HG02642 (cell line): Measurements from ENCODE around the gene C12orf43.

ENCODE experiments used
- ATAC-seq: cut with Tn5 transposase; IDR thresholded peaks from one replicate; pipeline ENCODE4 v1.9.1; 2021; ENCODE audit warnings: mild to moderate bottlenecking; ENCODE audit not compliant: unreplicated experiment, poor library complexity

The C12orf43 gene

DNA sequence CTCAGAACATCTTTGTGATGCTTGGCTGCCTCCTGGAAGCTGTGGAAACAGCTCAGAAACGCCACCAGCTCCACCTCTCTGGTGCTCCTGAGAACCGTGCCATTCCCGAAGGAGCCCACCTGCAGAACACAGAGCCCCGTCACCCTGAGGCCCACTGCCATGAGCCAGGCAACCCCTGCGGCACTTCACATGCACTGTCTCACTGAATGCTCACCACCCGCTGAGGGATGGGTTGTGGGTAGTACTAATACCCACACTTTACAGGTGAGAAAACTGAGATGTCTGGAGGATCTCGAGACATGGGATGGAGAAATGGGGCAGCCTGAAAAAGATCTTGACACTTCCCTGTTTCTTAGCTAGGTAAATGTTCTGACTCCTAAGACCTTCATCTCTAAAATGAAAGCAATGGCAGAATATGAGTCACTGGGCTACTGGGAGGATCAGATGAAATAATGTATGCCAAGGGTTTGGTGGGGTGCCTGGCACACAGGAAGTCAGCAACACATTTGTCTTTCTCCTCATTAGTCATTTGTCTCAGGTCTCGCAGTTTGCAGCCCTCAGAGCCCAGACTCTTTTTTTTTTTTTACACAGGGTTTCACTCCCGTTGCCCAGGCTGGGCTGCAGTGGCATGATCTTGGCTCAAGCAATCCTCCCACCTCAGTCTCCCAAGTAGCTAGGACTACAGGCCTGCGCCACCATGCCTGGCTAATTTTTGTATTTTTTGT is 17.5 kb upstream of the C12orf43 start:
- ATAC-seq, result no peak

DNA sequence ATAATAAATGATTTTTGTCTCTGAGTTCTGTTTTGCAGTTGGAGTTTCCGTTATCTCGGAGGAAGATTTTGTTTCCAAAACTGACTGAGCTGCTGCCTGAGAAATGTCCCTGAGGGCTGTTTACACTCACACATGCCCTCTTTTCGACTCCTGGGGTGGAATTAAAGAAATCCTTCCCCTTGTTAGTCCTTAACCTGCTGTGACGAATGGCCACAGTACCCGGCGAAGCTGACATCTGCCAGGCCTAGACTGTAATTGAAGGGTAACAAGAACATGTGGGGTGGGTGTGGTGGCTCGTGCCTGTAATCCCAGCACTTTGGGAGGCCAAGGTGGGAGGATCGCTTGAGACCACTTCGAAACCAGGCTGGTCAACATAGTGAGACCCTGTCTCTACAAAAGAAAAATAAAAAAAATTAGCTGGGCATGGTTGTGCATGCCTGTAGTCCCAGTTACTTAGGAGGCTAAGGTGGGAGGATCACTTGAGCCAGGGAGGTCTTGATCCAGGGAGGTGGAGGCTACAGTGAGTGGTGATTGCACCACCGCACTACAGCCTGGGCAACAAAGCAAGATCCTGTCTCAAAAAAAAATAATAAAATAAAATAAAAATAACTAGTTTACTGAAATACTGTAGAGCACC is 14.4 kb upstream of the C12orf43 start:
- ATAC-seq, result no peak

DNA sequence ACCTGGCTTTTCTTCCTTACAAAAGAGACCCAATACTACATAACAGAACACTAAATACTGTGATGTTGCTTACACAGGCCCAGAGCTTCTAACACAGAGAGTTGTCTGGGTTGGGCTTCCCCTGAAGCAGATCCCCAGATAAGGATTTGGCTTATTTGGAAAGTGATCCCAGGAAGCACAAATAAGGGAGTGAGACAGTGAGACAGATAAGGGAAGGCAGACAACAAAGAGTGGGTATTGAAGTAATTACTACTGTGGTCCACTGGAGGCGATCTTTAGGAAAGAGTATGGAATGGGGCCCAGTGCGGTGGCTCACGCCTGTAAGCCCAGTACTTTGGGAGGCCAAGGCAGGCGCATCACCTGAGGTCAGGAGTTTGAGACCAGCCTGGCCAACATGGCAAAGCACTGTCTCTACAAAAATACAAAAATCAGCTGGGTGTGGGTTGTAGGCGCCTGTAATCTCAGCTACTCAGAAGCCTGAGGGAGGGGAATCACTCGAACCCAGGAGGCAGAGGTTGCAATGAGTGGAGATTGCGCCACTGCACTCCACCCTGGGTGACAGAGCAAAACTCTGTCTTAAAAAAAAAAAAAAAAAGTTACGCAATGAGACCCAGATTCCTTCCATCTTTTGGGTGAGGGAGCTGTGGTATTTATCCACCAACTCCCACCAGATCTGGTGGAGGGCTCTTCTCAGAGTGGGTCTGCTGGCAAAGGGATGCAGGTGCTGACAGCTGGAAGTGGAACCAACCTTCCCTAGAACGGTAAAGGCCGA is 10.2 kb upstream of the C12orf43 start:
- no peak for ATAC-seq

DNA sequence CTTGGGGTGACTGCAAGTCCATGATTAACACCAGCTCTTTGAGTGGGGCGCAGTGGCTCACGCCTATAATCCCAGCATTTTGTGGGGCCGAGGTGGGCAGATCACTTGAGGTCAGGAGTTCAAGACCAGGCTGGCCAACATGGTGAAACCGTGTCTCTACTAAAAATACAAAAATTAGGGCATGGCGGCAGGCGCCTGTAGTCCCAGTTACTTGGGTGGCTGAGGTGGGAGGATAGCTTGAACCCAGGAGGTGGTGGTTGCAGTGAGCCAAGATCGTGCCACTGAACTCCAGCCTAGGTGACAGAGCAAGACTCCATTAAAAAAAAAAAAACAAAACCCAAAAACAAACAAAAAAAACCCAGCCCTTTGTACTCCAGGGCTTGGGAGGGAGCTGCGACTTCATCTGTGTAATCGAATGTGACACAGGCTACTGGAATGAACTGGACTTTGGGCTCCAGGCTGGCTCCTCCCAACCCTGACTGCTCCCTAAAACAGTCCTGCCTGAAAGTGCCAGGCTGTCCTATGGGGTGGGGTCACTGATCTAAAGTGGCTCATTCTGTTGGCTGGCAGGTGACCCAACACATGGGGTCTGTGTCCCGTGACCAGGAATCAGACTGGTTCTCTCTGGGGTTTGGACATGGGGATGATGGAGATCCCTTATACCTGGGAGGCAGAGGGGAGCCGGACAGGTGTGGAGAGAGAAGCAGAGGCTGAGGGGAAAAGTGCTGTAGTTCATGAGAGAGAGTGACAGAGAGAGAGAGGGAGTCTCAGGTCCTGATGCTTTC is 9.3 kb upstream of the C12orf43 start:
- ATAC-seq, result no peak

DNA sequence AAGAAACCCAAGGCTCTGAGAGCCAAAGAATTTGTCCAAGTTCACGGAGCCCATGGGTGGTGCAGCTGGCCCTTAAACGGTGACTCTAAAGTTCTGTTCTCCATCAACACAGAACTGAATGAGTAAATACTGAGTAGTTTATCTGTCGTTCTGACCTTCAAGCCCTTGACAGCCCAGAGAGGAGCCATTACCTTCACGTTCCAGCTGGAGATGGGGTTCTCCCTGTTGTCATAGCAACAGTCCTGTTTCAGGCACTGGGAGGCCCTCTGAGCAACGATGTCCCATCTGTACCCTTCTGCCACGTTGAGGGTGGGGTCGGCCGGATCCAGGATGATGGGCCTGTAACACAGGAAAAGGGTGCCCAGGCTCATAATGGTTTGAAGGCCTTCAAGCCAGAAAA is 7.5 kb upstream of the C12orf43 start:
- ATAC-seq, result no peak

DNA sequence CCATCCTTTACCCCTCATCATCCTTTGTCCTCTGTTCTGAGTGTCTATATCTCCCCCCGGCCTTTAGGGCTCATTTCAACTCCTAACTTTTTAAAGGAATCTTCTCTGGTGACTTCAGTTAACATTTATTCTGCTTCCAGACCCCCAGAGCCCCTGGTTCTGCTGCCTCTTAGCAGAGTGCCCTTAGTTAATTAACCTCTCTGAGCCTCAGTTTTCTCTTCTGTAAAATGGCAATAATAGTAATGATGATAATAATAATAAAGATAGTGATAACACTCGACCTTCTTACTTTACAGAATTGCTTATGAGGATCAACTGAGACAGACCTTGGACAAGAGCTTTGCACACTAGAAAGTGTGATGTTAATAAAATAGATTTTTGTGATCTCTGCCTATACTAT is 6.4 kb upstream of the C12orf43 start:
- ATAC-seq, result no peak

DNA sequence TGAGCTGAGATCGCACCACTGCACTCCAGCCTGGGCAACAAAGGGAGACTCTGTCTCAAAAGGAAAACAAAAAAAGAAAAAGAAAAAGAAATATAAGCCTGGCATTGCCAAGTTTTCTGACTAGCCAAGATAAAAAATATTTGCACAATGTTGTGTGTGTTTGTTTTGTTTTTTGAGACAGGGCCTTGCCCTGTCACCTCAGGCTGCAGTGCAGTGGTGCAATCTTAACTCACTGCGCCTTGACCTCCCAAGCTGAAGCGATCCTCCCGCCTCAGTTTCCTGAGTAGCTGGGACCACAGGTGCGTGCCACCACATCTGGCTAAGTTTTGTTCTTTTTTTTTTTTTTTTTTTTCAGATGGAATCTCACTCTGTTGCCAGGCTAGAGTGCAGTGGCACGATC is 5.5 kb upstream of the C12orf43 start:
- ATAC-seq, result no peak

DNA sequence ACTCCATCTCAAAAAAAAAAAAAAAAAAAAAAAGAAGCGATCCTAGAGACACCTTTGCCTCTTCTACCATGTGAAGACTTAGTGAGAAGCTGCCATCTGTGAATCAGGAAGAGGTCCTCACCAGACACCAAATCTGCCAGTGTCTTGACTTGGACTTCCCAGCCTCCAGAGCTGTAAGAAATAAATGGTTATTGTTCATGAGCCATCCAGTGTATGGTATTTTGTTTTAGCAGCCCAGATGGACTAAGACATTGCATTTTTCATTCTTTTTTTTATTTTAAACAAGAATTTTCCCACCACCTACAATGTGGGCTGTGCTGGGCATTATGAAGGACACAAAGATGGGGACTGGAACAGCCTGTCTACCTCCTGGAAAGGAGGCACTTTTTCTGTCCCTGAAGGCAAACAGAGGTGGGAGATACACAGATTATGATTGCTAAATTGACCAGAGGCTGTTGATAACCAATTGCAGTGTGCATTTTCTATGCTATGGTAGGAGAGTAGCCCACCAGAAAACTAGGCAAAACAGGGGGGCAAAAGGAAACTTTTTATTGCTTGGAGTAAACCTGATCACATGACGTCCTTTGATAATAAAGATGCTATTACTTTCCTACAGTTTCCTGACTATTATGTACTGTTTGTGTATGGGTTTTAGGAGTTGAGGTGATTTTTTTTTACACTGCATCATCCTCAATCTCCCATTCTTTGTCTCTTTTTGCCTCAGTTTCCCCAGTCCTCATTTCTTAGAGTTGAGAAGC is 2.8 kb upstream of the C12orf43 start:
- ATAC-seq, result no peak

DNA sequence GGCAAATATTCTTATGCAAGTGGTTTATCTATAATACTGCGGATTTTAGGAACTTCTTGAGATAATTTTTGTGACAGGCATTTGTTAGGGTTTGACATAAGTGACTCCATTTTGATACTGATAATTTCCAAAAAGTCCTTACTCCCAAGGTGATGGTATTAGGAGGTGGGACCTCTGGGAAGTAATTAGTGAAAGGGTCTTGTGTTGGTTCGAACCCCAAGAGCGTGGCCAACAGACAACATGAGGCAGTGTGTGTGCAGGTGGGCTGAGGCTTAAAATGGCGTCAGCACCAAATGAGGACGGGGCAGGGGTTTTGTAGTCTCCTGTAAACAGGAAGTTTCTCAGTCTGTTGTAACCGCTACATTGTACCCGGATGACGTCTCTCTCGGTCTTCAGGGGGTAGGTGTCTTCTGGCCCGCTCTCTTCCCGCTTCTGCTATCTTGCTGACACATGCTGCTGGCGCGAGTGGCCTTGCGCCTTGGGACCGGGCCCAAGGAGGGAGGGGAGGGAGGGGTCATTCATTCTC is 1.7 kb upstream of the C12orf43 start:
- ATAC-seq, result no peak

DNA sequence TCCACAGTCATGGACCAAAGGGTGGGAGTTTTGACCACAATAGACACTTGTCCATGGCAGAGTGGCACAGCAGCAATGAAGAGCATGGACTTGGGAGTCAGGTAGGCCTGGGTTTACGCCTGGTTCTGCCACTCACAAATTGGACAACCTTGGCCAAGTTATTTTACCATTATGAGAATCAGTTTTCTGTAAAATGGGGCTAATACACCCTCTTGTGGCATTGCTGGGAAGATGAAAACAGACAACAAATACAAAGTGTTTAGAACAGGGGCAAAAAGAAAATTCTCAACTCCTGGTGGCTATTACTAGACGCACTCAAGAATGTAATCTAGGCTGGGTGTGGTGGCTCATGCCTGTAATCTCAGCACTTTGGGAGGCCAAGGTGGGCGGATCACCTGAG is 2.6 kb downstream of the C12orf43 start:
- ATAC-seq, result no peak

DNA sequence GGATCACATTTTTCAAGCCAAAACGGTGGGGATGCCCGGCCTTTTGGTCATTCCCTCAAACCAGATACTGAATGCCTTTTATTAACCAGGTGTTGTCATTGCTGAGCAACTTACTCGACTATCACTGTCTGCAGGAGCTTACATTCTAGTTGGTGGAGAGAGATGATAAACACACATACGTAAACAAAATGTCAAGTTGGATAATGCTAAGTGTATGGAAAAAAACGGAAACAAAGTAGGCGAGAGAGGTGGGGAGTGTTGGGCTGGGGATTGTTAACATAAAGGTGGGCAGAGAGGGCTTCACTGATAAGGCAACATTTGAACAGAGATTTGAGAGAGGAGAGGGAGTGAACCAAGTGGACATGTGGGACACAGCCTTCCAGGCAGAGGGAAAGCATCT is 4.5 kb downstream of the C12orf43 start:
- no peak for ATAC-seq

DNA sequence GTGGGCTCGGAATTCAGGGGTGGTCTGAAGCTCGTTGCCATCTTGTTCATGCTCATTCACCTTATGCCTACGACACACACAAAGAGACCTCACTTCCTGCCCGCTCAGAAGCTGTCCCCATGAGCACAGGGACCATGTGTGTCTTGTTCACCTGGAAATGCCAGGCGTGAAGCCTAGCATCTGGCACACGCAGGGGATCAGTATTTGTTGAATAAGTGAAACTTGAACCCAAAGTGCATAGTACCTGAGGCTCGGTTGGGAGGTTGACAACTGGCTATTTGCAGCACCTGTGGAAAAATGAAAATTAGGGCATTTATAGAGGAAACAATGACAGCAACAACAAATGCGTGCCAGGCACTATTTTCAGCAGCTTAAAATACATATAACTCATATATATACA is 5.4 kb downstream of the C12orf43 start:
- no peak for ATAC-seq

DNA sequence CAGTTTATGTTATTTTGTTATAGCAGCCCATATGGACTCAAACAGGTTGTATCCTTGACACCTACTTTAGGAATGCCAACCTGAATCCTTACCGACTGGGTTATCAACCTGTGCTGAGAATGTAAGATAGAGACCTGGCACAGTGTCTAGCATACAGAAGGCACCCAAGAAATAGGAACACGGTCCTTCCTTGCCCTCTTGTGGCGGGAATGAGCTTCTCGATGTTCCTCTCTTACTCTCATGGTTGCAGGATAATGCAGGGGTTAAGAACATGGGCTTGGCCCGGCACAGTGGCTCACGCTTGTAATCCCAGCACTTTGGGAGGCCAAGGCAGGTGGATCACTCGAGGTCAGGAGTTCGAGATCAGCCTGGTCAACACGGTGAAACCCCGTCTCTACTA is 6.5 kb downstream of the C12orf43 start:
- no peak for ATAC-seq

DNA sequence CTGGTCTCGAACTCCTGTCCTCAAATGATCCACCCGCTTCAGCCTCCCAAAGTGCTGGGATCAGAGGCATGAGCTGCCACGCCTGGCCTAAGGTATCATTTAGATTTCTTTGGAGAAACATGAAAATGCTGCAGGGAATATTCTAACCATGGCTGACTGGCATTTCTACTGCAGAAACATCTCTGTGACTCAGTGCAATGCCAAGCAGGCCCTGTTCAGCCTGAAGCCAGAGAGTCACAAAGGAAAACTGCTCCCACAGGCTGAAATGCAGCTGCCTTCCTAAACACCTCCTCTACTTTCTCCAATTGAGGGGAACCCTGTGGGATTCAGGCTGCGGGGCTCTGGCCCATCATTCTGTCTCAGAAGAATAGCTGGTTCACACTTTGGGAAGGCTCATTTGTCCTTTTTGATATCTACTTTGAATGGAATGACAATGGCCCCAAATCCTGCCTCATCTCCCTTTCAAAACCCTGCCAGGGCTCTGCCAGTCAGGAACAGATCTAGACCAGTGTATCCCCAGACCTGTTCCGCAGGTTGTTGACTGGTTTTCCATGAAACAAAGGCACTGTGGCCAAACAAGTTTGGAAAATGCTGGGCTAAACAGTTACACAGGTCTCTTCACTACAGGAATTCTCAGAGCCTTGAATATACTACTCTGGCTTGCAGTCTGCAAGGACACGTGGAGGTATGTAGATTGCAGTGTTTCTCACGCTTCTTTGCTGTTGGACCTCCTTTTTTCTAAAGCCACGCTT is 7.8 kb downstream of the C12orf43 start:
- no peak for ATAC-seq

DNA sequence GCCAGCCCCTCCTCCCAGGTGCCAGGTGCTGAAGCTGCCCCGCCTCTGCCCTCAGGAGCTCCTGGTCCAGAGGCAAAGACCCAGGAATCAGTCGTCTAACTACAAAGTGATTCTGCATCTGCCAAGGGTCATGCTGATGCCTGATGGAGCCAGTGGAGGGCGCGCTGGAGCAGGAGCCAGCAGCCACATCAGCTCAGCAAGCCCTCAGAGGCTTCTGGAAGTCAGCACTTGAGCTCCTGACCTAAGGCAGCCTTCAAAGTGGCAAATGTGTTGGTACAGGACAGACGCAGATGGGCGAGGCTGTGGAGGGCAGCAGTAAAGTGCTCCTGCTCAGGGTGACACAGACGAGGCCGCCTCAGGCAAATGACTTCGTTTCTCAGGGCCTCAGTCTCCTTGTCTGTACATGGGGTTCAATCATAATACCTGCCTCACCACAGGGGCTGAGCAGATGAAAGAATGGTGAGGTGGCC is 10.9 kb downstream of the C12orf43 start:
- ATAC-seq, result no peak

DNA sequence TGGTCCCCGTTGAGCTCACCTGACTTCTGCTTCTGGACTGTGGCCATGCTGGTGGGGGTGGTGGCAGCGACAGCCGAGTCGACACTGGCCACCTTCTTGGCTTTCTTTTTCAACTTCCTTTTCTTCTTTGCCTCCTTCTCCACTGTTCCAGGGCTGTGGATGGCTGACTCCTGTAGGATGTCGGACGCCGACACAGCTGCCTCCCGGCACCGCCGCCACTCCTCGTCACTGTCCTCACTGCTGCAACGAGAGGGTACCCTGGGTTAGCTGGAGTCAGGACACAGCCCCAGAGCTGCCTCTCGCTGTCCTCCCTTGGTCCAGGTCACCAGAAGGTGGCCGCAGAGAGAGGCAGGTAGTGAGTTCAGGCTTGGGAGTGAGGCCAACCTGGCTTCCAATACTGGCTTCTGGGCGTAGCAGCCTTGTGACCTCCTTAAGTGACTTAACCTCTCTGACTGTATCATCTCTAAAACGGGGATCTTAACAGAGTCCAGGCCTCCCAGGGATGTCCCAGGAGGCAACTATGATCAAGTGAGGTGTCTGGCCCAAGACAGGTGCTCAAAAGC is 12.0 kb downstream of the C12orf43 start:
- no peak for ATAC-seq

DNA sequence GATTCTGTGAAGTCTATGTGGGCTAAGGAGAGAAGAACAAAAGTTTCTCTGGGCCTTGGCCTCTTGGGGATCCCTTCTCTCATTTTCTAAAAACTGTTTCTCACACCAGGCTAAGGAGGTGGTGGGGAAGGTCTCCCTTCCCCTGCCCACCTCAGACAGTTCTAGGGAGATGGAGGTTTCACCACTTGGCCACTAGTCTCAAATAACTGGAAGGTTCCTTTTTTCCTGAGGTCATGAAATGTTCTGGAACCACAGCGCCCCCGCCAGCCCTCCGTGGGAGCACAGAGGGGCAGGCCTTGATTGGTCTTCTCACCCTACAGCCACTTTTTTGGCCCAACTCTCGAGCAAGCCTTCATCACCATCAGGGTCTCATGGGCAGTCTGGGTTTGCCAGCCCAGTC is 12.6 kb downstream of the C12orf43 start:
- ATAC-seq, result no peak

DNA sequence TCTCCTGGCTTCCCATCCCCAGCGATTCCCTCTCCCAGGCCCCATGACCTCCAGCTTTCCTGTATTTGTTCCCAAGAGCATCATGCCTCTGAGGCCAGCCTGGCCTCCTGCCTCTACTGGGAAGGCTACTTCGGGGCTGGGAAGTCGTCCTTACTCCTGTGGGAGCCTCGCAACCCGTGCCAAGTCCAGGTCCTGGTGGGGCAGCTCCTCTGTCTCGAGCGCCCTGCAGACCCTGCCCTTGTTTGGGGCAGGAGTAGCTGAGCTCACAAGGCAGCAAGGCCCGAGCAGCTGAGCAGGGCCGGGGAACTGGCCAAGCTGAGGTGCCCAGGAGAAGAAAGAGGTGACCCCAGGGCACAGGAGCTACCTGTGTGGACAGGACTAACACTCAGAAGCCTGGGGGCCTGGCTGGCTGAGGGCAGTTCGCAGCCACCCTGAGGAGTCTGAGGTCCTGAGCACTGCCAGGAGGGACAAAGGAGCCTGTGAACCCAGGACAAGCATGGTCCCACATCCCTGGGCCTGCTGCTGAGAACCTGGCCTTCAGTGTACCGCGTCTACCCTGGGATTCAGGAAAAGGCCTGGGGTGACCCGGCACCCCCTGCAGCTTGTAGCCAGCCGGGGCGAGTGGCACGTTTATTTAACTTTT is 14.3 kb downstream of the C12orf43 start:
- ATAC-seq, result no peak
